Activated CD8-positive, alpha-beta T cell treated with anti-CD3 and anti-CD28 coated beads for 36 hours (primary cell): ENCODE measurements around the gene RIPK1. TPM values are rescaled to one million over a fixed set of nuclear protein-coding genes. Genes with fewer than 3 reads are reported as not detected.
"Not testable (repeated sequence)": the region's sequence is repeated elsewhere in the genome, so short reads cannot be mapped to it uniquely, and the experiment has no call there.

Experiments
- ATAC-seq: fragments of 200-7000 bp; cut with Tn5 transposase; one replicate; pipeline ENCODE4 v1.10.0; 2021; ENCODE audit warnings: mild to moderate bottlenecking, moderate library complexity
- CTCF ChIA-PET: fragments of 350-600 bp; sonication (Branson Sonifier 250); formaldehyde crosslinking; loops from one replicate; lab custom pipeline; 2021; ENCODE audit warnings: antibody characterized with exemption; lab: Charles Lee
- POLR2A ChIA-PET: fragments of 350-600 bp; sonication (Branson Sonifier 250); formaldehyde crosslinking; loops from one replicate; lab custom pipeline; 2021; ENCODE audit warnings: antibody characterized with exemption; lab: Charles Lee
- DNase-seq: peaks from one replicate; pipeline ENCODE4 v3.0.0-alpha.2; 2020
- H3K27ac Mint-ChIP-seq: one replicate; pipeline ENCODE4 v1.8.0; 2021; ENCODE audit warnings: mild to moderate bottlenecking, mixed read lengths
- H3K27me3 Mint-ChIP-seq: one replicate; pipeline ENCODE4 v1.8.0; 2021; ENCODE audit warnings: mixed read lengths
- H3K36me3 Mint-ChIP-seq: one replicate; pipeline ENCODE4 v1.8.0; 2021; ENCODE audit warnings: low read depth, mixed read lengths
- H3K4me1 Mint-ChIP-seq: one replicate; pipeline ENCODE4 v1.8.0; 2021; ENCODE audit warnings: low read depth, mixed read lengths
- H3K4me3 Mint-ChIP-seq: one replicate; pipeline ENCODE4 v1.8.0; 2021; ENCODE audit warnings: mild to moderate bottlenecking, moderate library complexity, mixed read lengths
- H3K9me3 Mint-ChIP-seq: one replicate; pipeline ENCODE4 v1.8.0; 2021; ENCODE audit warnings: mixed read lengths
- CTCF ChIP-seq: fragments of 200-600 bp; IDR thresholded peaks from one replicate; pipeline ENCODE4 v1.8.0; 2022; ENCODE audit warnings: antibody characterized with exemption, mild to moderate bottlenecking
- intact Hi-C: fragments of 100-400 bp; cut with micrococcal nuclease; formaldehyde crosslinking; loops from one replicate; pipeline ENCODE4 v1.10.0; 2022
- total RNA-seq, 2 experiments: library from RNA; stranded (reverse); gene quantifications; one replicate each; pipeline ENCODE4 v1.2.3, GENCODE V29; 2021

RIPK1 gene
- 1 to 10 TPM; 8.8 to 9.0 TPM for total RNA-seq

- POLR2A ChIA-PET = interaction anchor here (0.5 to 2.3 kb wide), 11 partner anchors 9 to 304 kb away, joined by 3 to 7 read pairs (median 4); partner anchors contain the start of gene NQO2
- Mint-ChIP-seq H3K4me3 (peak within 1 kb of the TSS; percentile 96), H3K36me3 (peaks cover 5% of the 10 kb centered on the region), H3K27me3 (no peaks in the 10 kb centered on the region), H3K4me1 (peaks cover 39% of the 10 kb centered on the region), H3K9me3 (no peaks in the 10 kb centered on the region), H3K27ac (peak within 1 kb of the TSS; percentile 98)
- TF ChIP-seq CTCF = no peak
- intact Hi-C loops = loop anchor here (5.0 kb wide), 1 partner anchor 189 kb away; the partner anchor contains the start of gene PSMG4
- CTCF ChIA-PET = interaction anchor here (0.6 to 2.6 kb wide), 8 partner anchors 9 to 277 kb away, joined by 3 to 11 read pairs (median 3); no protein-coding TSS in a partner anchor
- DNase-seq (peak; percentile 95), ATAC-seq (peak; percentile 84)
Observed at GRCh38 chr6:3068329-3069214, at the start of gene RIPK1. Gene RIPK1, plus strand, starts transcription at chr6:3068494. Its CDS starts 8,330 bp downstream, at chr6:3076824.

- POLR2A ChIA-PET = interaction anchor here (2.1 kb wide), 1 partner anchor 19 kb away, joined by 9 read pairs; the partner anchor contains the start of gene NQO2
- Mint-ChIP-seq H3K4me3 (no peak overlapping the region), H3K27me3 (no peaks in the 10 kb centered on the region), H3K4me1 (peaks cover 21% of the 10 kb centered on the region), H3K36me3 (peaks cover 56% of the 10 kb centered on the region), H3K27ac (peak overlapping the region; percentile 13), H3K9me3 (no peaks in the 10 kb centered on the region)
- intact Hi-C loops = no loop called here
- CTCF ChIA-PET = interaction anchor here (1.3 kb wide), 1 partner anchor 16 kb away, joined by 4 read pairs; no protein-coding TSS in a partner anchor
- TF ChIP-seq CTCF = no peak
- ATAC-seq = no peak
- no peak for DNase-seq
Observed at GRCh38 chr6:3019065-3019464, 49.2 kb upstream of the RIPK1 start.

GRCh38 chr6:3019749-3020320 lies 48.5 kb upstream of the RIPK1 start:
- intact Hi-C loops = no loop called here
- H3K27me3 Mint-ChIP-seq = no peaks in the 10 kb centered on the region
- DNase-seq = no peak
- POLR2A ChIA-PET = interaction anchor here (0.9 to 2.1 kb wide), 3 partner anchors 18 to 44 kb away, joined by 3 to 9 read pairs (median 3); partner anchors contain the start of gene NQO2
- TF ChIP-seq CTCF = no peak
- no peaks in the 10 kb centered on the region for H3K9me3 Mint-ChIP-seq
- CTCF ChIA-PET = interaction anchor here (1.0 to 1.3 kb wide), 2 partner anchors 17 to 29 kb away, joined by 3 to 4 read pairs; no protein-coding TSS in a partner anchor
- peaks cover 25% of the 10 kb centered on the region for H3K4me1 Mint-ChIP-seq
- peak overlapping the region; percentile 13 for H3K27ac Mint-ChIP-seq
- no peak overlapping the region for H3K4me3 Mint-ChIP-seq
- H3K36me3 Mint-ChIP-seq = peaks cover 58% of the 10 kb centered on the region
- no peak for ATAC-seq

- CTCF ChIA-PET = interaction anchor here (1.0 kb wide), 1 partner anchor 55 kb away, joined by 3 read pairs; no protein-coding TSS in a partner anchor
- H3K9me3 Mint-ChIP-seq, ATAC-seq, DNase-seq, intact Hi-C loops, H3K4me3 Mint-ChIP-seq, H3K27me3 Mint-ChIP-seq, H3K27ac Mint-ChIP-seq: not testable (repeated sequence)
- Mint-ChIP-seq H3K4me1 (peaks cover 32% of the 10 kb centered on the region), H3K36me3 (peaks cover 54% of the 10 kb centered on the region)
- POLR2A ChIA-PET = interaction anchor here (0.9 to 1.2 kb wide), 2 partner anchors 19 to 43 kb away, joined by 3 read pairs; no protein-coding TSS in a partner anchor
Observed at GRCh38 chr6:3020976-3021598, 47.2 kb upstream of the RIPK1 start.
